Measurements from ENCODE around the gene SLC9A1. TPM values are rescaled to one million over a fixed set of nuclear protein-coding genes. Genes with fewer than 3 reads are reported as not detected.

SLC9A1 gene
- total RNA-seq, 1 experiment from 2014 or later: 22.5 TPM

GRCh38 chr1:27124405-27124804 is 30.5 kb downstream of the SLC9A1 start (continued):
- no peak for TF ChIP-seq ZNF281 (CRISPR knock-in tag; IDR thresholded peaks at IDR 0.05)

- no peak for DNase-seq (ENCODE audit: low spot score)
- ChIA-PET CTCF (interaction anchor here (0.6 to 2.1 kb wide), 5 partner anchors 12 to 191 kb away, joined by 3 to 9 read pairs (median 5); no protein-coding TSS in a partner anchor), POLR2A (interaction anchor here (1.3 kb wide), 1 partner anchor 32 kb away, joined by 3 read pairs; the partner anchor contains the start of gene SLC9A1)
- Mint-ChIP-seq H3K4me1 (peaks cover 18% of the 10 kb centered on the region), H3K27ac (0 out of 2 replicates have a peak overlapping the region, but pooled peaks have one; percentile 65), H3K27me3 (ENCODE audit: low read depth) (no peaks in the 10 kb centered on the region), H3K36me3 (no peaks in the 10 kb centered on the region), H3K9me3 (no peaks in the 10 kb centered on the region), H3K4me3 (no peak overlapping the region)
- ATAC-seq: peak; percentile 19; the same call in 1 of the 2 replicates
- TF ChIP-seq GRHL2 (CRISPR knock-in tag; IDR thresholded peaks at IDR 0.05; ENCODE audit: insufficient replicate concordance, severe bottlenecking): no peak
Measured at GRCh38 chr1:27122652-27123051, 32.3 kb downstream of the SLC9A1 start.

- H3K27ac Mint-ChIP-seq: no peak overlapping the region
- ChIA-PET POLR2A (no interaction called here), CTCF (interaction anchor here (1.2 to 2.1 kb wide), 3 partner anchors 9 to 176 kb away, joined by 3 to 5 read pairs (median 4); no protein-coding TSS in a partner anchor)
- peaks cover 21% of the 10 kb centered on the region for H3K4me1 Mint-ChIP-seq
- H3K36me3 Mint-ChIP-seq: no peaks in the 10 kb centered on the region
- H3K27me3 Mint-ChIP-seq (ENCODE audit: low read depth): no peaks in the 10 kb centered on the region
- TF ChIP-seq ATF2 (CRISPR knock-in tag; IDR thresholded peaks at IDR 0.05; ENCODE audit: borderline replicate concordance, low read depth) (no peak), MXD4 (CRISPR knock-in tag; IDR thresholded peaks at IDR 0.05; ENCODE audit: borderline replicate concordance) (no peak), IRF2 (CRISPR knock-in tag; IDR thresholded peaks at IDR 0.05; ENCODE audit: borderline replicate concordance, low read depth) (no peak)
- H3K9me3 Mint-ChIP-seq: no peaks in the 10 kb centered on the region
- ATAC-seq: no peak
- no peak overlapping the region for H3K4me3 Mint-ChIP-seq
- no peak for DNase-seq (ENCODE audit: low spot score)
Measured at GRCh38 chr1:27120854-27121253, 34.1 kb downstream of the SLC9A1 start.

- ATAC-seq: no peak
- DNase-seq (ENCODE audit: low spot score): no peak
- H3K4me3 Mint-ChIP-seq: no peak overlapping the region
- peaks cover 21% of the 10 kb centered on the region for H3K4me1 Mint-ChIP-seq
- TF ChIP-seq E2F1 (CRISPR knock-in tag; IDR thresholded peaks at IDR 0.05) (no peak), E2F4 (CRISPR knock-in tag; IDR thresholded peaks at IDR 0.05; ENCODE audit: borderline replicate concordance, low read depth) (no peak), HMGXB4 (CRISPR knock-in tag; IDR thresholded peaks at IDR 0.05) (no peak), ZMAT4 (CRISPR knock-in tag; IDR thresholded peaks at IDR 0.05) (no peak), ZSCAN18 (CRISPR knock-in tag; IDR thresholded peaks at IDR 0.05) (no peak), NR2C2 (CRISPR knock-in tag; IDR thresholded peaks at IDR 0.05) (no peak), ELF4 (CRISPR knock-in tag; IDR thresholded peaks at IDR 0.05; ENCODE audit: low read depth) (no peak), SP1 (CRISPR knock-in tag; conservative IDR thresholded peaks at IDR 0.05) (no peak), ZNF317 (CRISPR knock-in tag; IDR thresholded peaks at IDR 0.05; ENCODE audit: borderline replicate concordance, low read depth) (no peak)
- ChIA-PET CTCF (interaction anchor here (1.3 to 3.9 kb wide), 3 partner anchors 9 to 178 kb away, joined by 3 to 38 read pairs (median 13); no protein-coding TSS in a partner anchor), POLR2A (no interaction called here)
- no peaks in the 10 kb centered on the region for H3K9me3 Mint-ChIP-seq
- H3K27me3 Mint-ChIP-seq (ENCODE audit: low read depth): no peaks in the 10 kb centered on the region
- no peaks in the 10 kb centered on the region for H3K36me3 Mint-ChIP-seq
- H3K27ac Mint-ChIP-seq: no peak overlapping the region
Measured at GRCh38 chr1:27118440-27118689, 36.6 kb downstream of the SLC9A1 start.
